ENCODE data around the gene LTBP3. TPM values are rescaled to one million over a fixed set of nuclear protein-coding genes. Genes with fewer than 3 reads are reported as not detected.
A peak's percentile ranks its signal among the peaks of the same experiment; 100 is the strongest.

Gene LTBP3
- total and polyA plus RNA-seq, 9 of the 15 experiments (the other 6 are each of a cell fraction or from before 2014, with no cell fraction given): 0.06 to 20.5 (median 4.8) TPM

GRCh38 chr11:65503949-65504673 is 54.0 kb downstream of the LTBP3 start (continued):
- TF ChIP-seq CBFA2T2 (conservative IDR thresholded peaks at IDR 0.05) (no peak), ZKSCAN8 (CRISPR knock-in tag; IDR thresholded peaks at IDR 0.05) (no peak), ATF4 (CRISPR knock-in tag; IDR thresholded peaks at IDR 0.05) (peak; percentile 76), EZH2 (IDR thresholded peaks at IDR 0.05; ENCODE audit: borderline replicate concordance, low read depth, low read length) (no peak), RCOR1 (IDR thresholded peaks at IDR 0.05; ENCODE audit: borderline replicate concordance in 1 of 2, low read depth in 2 of 2, low read length in 2 of 2) (no peak), ATF1 (CRISPR knock-in tag; IDR thresholded peaks at IDR 0.05) (no peak), ATF1 (tag; IDR thresholded peaks at IDR 0.05) (no peak), STAT5B (CRISPR knock-in tag; IDR thresholded peaks at IDR 0.05) (no peak), HMBOX1 (IDR thresholded peaks at IDR 0.05) (no peak), SREBF2 (CRISPR knock-in tag; IDR thresholded peaks at IDR 0.05) (no peak), E2F5 (CRISPR knock-in tag; IDR thresholded peaks at IDR 0.05) (0 out of 2 replicates have a peak, but pooled peaks have one; percentile 57), DNMT1 (IDR thresholded peaks at IDR 0.05) (no peak), HDAC2 (IDR thresholded peaks at IDR 0.05) (no peak), TFAM (CRISPR knock-in tag; conservative IDR thresholded peaks at IDR 0.05) (no peak), ZBTB9 (CRISPR knock-in tag; IDR thresholded peaks at IDR 0.05) (peak; percentile 60), ZNF197 (CRISPR knock-in tag; IDR thresholded peaks at IDR 0.05; ENCODE audit: low read depth) (no peak), ZNF551 (CRISPR knock-in tag; IDR thresholded peaks at IDR 0.05) (peak; percentile 96), KDM4B (IDR thresholded peaks at IDR 0.05; ENCODE audit: borderline replicate concordance in 2 of 2, low read depth in 1 of 2) (no peak), ATF7 (IDR thresholded peaks at IDR 0.05) (no peak), ILF3 (IDR thresholded peaks at IDR 0.05; ENCODE audit: borderline replicate concordance) (peak; percentile 91), SMAD3 (CRISPR knock-in tag; conservative IDR thresholded peaks at IDR 0.05) (peak; percentile 84), CHD1 (IDR thresholded peaks at IDR 0.05; ENCODE audit: low read length) (peak; percentile 92), ZNF707 (CRISPR knock-in tag; conservative IDR thresholded peaks at IDR 0.05) (no peak), CREM (IDR thresholded peaks at IDR 0.05; ENCODE audit: low read depth) (no peak), XRCC3 (IDR thresholded peaks at IDR 0.05) (peak; percentile 19; the same call in 1 of the 2 replicates)
